ENCODE measurements around the gene GSTM5.
"Not testable (repeated sequence)": the region's sequence is repeated elsewhere in the genome, so short reads cannot be mapped to it uniquely, and the experiment has no call there.

The GSTM5 gene

GRCh38 chr1:109728870-109729269 lies 16.8 kb downstream of the GSTM5 start:
- no peak for DNase-seq (ENCODE audit: low spot score)

GRCh38 chr1:109730666-109731065 lies 18.6 kb downstream of the GSTM5 start:
- no peak for DNase-seq (ENCODE audit: low spot score)

GRCh38 chr1:109732390-109732881 lies 20.4 kb downstream of the GSTM5 start:
- no peak for DNase-seq (ENCODE audit: low spot score)

- no peak for DNase-seq (ENCODE audit: low spot score)
Measured at GRCh38 chr1:109733236-109733870, 21.3 kb downstream of the GSTM5 start.

GRCh38 chr1:109739738-109740614 lies 27.9 kb downstream of the GSTM5 start:
- peak; percentile 40 for DNase-seq (ENCODE audit: low spot score)

GRCh38 chr1:109740615-109741373 lies 28.7 kb downstream of the GSTM5 start, which contains the start of gene GSTM3:
Gene GSTM3, minus strand, starts transcription at chr1:109741038. Its CDS starts 751 bp downstream, at chr1:109740287.
- no peak for DNase-seq (ENCODE audit: low spot score)

GRCh38 chr1:109748311-109748710 lies 36.3 kb downstream of the GSTM5 start:
- not testable (repeated sequence) for DNase-seq (ENCODE audit: low spot score)

- no peak for DNase-seq (ENCODE audit: low spot score)
Measured at GRCh38 chr1:109749221-109749620, 37.2 kb downstream of the GSTM5 start.

- DNase-seq (ENCODE audit: low spot score), result no peak
Measured at GRCh38 chr1:109750241-109750882, 38.3 kb downstream of the GSTM5 start.

- DNase-seq (ENCODE audit: low spot score), result no peak
Measured at GRCh38 chr1:109750920-109751319, 38.9 kb downstream of the GSTM5 start.

GRCh38 chr1:109751531-109752260 lies 39.6 kb downstream of the GSTM5 start:
- no peak for DNase-seq (ENCODE audit: low spot score)

- no peak for DNase-seq (ENCODE audit: low spot score)
Measured at GRCh38 chr1:109754738-109755137, 42.7 kb downstream of the GSTM5 start.

- DNase-seq (ENCODE audit: low spot score), result not testable (repeated sequence)
Measured at GRCh38 chr1:109756325-109756724, 44.3 kb downstream of the GSTM5 start.

- no peak for DNase-seq (ENCODE audit: low spot score)
Measured at GRCh38 chr1:109756848-109757521, 44.9 kb downstream of the GSTM5 start.

GRCh38 chr1:109757936-109758786 lies 46.1 kb downstream of the GSTM5 start:
- no peak for DNase-seq (ENCODE audit: low spot score)

GRCh38 chr1:109759513-109760334 lies 47.7 kb downstream of the GSTM5 start:
- no peak for DNase-seq (ENCODE audit: low spot score)

- no peak for DNase-seq (ENCODE audit: low spot score)
Measured at GRCh38 chr1:109760581-109761226, 48.7 kb downstream of the GSTM5 start.

All from COLO829 (cell line).